MM.1S (cell line): ENCODE data around the gene ZFHX3.

Experiments
- DNase-seq: peaks from one replicate; pipeline ENCODE4 v3.0.0-alpha.2; 2015
- H2AFZ ChIP-seq: fragments of 300-600 bp; sonication (generic); 2 replicates; pipeline ENCODE4 v1.6.0; 2016; ENCODE audit warnings: antibody characterized with exemption, low read length
- H3F3A ChIP-seq: fragments of 300-600 bp; sonication (generic); 2 replicates; pipeline ENCODE4 v1.6.1; 2016; ENCODE audit warnings: mild to moderate bottlenecking, antibody characterized with exemption, low read length, moderate library complexity, mixed read lengths; ENCODE audit not compliant: insufficient read depth
- H3K27ac ChIP-seq: fragments of 300-600 bp; sonication (generic); 2 replicates; pipeline ENCODE4 v1.5.1; 2016; ENCODE audit warnings: mild to moderate bottlenecking, low read length
- H3K27me3 ChIP-seq: fragments of 300-600 bp; sonication (generic); replicated peaks from 2 replicates; pipeline ENCODE4 v1.6.0; 2016; ENCODE audit warnings: low read length; ENCODE audit not compliant: insufficient read depth
- H3K36me3 ChIP-seq: fragments of 300-600 bp; sonication (generic); replicated peaks from 2 replicates; pipeline ENCODE4 v1.6.1; 2016; ENCODE audit warnings: mild to moderate bottlenecking, low read length, mixed read lengths; ENCODE audit not compliant: insufficient read depth
- H3K4me1 ChIP-seq: fragments of 300-600 bp; sonication (generic); 2 replicates; pipeline ENCODE4 v1.6.1; 2016; ENCODE audit warnings: low read length, mixed read lengths
- H3K4me2 ChIP-seq: fragments of 300-600 bp; sonication (generic); 2 replicates; pipeline ENCODE4 v1.6.0; 2016; ENCODE audit warnings: low read depth, low read length
- H3K4me3 ChIP-seq: fragments of 300-600 bp; sonication (generic); 2 replicates; pipeline ENCODE4 v1.5.1; 2016; ENCODE audit warnings: low read length, mixed read lengths
- H3K79me2 ChIP-seq: fragments of 300-600 bp; sonication (generic); 2 replicates; pipeline ENCODE4 v1.6.1; 2016; ENCODE audit warnings: mixed run types, low read length, mixed read lengths
- H3K9ac ChIP-seq: fragments of 300-600 bp; sonication (generic); 2 replicates; pipeline ENCODE4 v1.6.1; 2016; ENCODE audit warnings: low read length, mixed read lengths
- H3K9me2 ChIP-seq: fragments of 300-600 bp; sonication (generic); replicated peaks from 2 replicates; pipeline ENCODE4 v1.6.1; 2016; ENCODE audit warnings: mild to moderate bottlenecking, low read length, mixed read lengths; ENCODE audit not compliant: insufficient read depth
- H3K9me3 ChIP-seq: fragments of 300-600 bp; sonication (generic); replicated peaks from 2 replicates; pipeline ENCODE4 v1.6.1; 2016; ENCODE audit warnings: mild to moderate bottlenecking, low read length, mixed read lengths; ENCODE audit not compliant: insufficient read depth
- H4K20me1 ChIP-seq: fragments of 300-600 bp; sonication (generic); 2 replicates; pipeline ENCODE4 v1.6.1; 2016; ENCODE audit warnings: mild to moderate bottlenecking, low read length, moderate library complexity, mixed read lengths; ENCODE audit not compliant: insufficient read depth
- CTCF ChIP-seq: fragments of 300-600 bp; sonication (generic); IDR thresholded peaks from 2 replicates; pipeline ENCODE4 v1.5.1; 2016; ENCODE audit warnings: antibody characterized with exemption, low read length, mixed read lengths
- EZH2 ChIP-seq: fragments of 300-600 bp; sonication (generic); optimal IDR thresholded peaks from 2 replicates; pipeline ENCODE3; 2017; ENCODE audit warnings: low read depth, mild to moderate bottlenecking, antibody characterized with exemption, low read length, mixed read lengths
- EZH2phosphoT487 ChIP-seq: fragments of 300-600 bp; sonication (generic); IDR thresholded peaks from 2 replicates; pipeline ENCODE4 v1.6.1; 2018; ENCODE audit warnings: antibody characterized with exemption, low read length

The ZFHX3 gene

GRCh38 chr16:73025856-73026210 lies 22.1 kb downstream of the ZFHX3 start:
- no peak overlapping the region for H3K4me2 ChIP-seq
- H3K9me3 ChIP-seq, result no peaks in the 10 kb centered on the region
- H3K27ac ChIP-seq, result no peak overlapping the region
- no peak for TF ChIP-seq CTCF
- no peak for TF ChIP-seq EZH2phosphoT487
- no peak for TF ChIP-seq EZH2
- no peaks in the 10 kb centered on the region for H3K36me3 ChIP-seq
- DNase-seq, result no peak
- H3K27me3 ChIP-seq, result no peaks in the 10 kb centered on the region
- no peaks in the 10 kb centered on the region for H3K4me1 ChIP-seq
- no peaks in the 10 kb centered on the region for H4K20me1 ChIP-seq
- H3K9me2 ChIP-seq, result no peaks in the 10 kb centered on the region
- H3K79me2 ChIP-seq, result no peaks in the 10 kb centered on the region
- H2AFZ ChIP-seq, result no peak overlapping the region
- no peak overlapping the region for H3K9ac ChIP-seq
- H3F3A ChIP-seq, result no peaks in the 10 kb centered on the region
- H3K4me3 ChIP-seq, result no peak overlapping the region

GRCh38 chr16:73025151-73025855 lies 22.6 kb downstream of the ZFHX3 start:
- no peak overlapping the region for H3K4me2 ChIP-seq
- no peak overlapping the region for H3K9ac ChIP-seq
- TF ChIP-seq EZH2phosphoT487, result no peak
- no peak for TF ChIP-seq CTCF
- no peak for TF ChIP-seq EZH2
- no peaks in the 10 kb centered on the region for H3K36me3 ChIP-seq
- no peak overlapping the region for H3K27ac ChIP-seq
- H2AFZ ChIP-seq, result no peak overlapping the region
- H3K4me3 ChIP-seq, result no peak overlapping the region
- no peak for DNase-seq
- H3F3A ChIP-seq, result no peaks in the 10 kb centered on the region
- no peaks in the 10 kb centered on the region for H3K79me2 ChIP-seq
- H3K4me1 ChIP-seq, result no peaks in the 10 kb centered on the region
- no peaks in the 10 kb centered on the region for H3K9me3 ChIP-seq
- H3K9me2 ChIP-seq, result no peaks in the 10 kb centered on the region
- H4K20me1 ChIP-seq, result no peaks in the 10 kb centered on the region
- H3K27me3 ChIP-seq, result no peaks in the 10 kb centered on the region

- Histone ChIP-seq H3K36me3 (no peaks in the 10 kb centered on the region), H4K20me1 (no peaks in the 10 kb centered on the region), H3K79me2 (no peaks in the 10 kb centered on the region), H3K9me3 (no peaks in the 10 kb centered on the region), H3K9ac (no peak overlapping the region), H3K4me2 (no peak overlapping the region), H3K4me1 (no peaks in the 10 kb centered on the region), H2AFZ (no peak overlapping the region), H3K27me3 (no peaks in the 10 kb centered on the region), H3F3A (no peaks in the 10 kb centered on the region), H3K9me2 (no peaks in the 10 kb centered on the region), H3K27ac (no peak overlapping the region), H3K4me3 (no peak overlapping the region)
- no peak for TF ChIP-seq CTCF
- TF ChIP-seq EZH2, result no peak
- no peak for TF ChIP-seq EZH2phosphoT487
- no peak for DNase-seq
These were observed 23.3 kb downstream of the ZFHX3 start for GRCh38 chr16:73024571-73025105.
